ENCODE measurements around the gene FSTL1.

DNA sequence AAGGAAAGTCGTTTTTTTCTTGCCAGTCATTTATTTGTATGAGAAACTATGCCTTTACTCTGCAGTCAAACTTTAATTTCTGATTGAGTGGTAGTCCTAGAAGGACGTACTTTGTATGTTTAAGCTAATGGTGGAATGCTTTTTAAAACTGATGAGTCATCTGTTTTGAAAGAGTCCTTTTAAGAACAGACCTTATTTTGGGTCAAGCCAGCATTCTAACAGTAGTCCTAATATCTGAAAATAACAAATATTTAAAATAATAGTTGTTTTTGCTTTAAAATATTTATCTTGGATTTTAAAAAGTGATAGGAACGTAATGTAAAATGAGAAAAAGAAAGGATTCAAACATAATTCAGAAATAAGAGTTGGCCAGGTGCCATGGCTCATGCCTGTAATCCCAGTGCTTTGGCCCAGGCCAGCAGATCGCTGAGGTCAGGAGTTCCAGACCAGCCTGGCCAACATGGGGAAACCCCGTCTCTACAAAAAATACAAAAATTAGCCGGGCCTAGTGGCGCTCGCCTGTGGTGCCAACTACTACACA lies 100.3 kb downstream of the FSTL1 start:
- no peak for TF ChIP-seq SAP30 (IDR thresholded peaks at IDR 0.05; ENCODE audit: insufficient read depth, insufficient replicate concordance, low read length)
- no peak for TF ChIP-seq POLR2AphosphoS5 (IDR thresholded peaks at IDR 0.05; ENCODE audit: low read depth, low read length)
- TF ChIP-seq, protein P1, sequence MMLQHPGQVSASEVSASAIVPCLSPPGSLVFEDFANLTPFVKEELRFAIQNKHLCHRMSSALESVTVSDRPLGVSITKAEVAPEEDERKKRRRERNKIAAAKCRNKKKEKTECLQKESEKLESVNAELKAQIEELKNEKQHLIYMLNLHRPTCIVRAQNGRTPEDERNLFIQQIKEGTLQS (IDR thresholded peaks at IDR 0.05; ENCODE audit: insufficient read depth, low read depth, low read length) = no peak
- no peak for TF ChIP-seq POLR2A (IDR thresholded peaks at IDR 0.05; ENCODE audit: control extremely low read depth in 1 of 2, low read depth in 2 of 2, low read length in 2 of 2)
- TF ChIP-seq, protein P2, sequence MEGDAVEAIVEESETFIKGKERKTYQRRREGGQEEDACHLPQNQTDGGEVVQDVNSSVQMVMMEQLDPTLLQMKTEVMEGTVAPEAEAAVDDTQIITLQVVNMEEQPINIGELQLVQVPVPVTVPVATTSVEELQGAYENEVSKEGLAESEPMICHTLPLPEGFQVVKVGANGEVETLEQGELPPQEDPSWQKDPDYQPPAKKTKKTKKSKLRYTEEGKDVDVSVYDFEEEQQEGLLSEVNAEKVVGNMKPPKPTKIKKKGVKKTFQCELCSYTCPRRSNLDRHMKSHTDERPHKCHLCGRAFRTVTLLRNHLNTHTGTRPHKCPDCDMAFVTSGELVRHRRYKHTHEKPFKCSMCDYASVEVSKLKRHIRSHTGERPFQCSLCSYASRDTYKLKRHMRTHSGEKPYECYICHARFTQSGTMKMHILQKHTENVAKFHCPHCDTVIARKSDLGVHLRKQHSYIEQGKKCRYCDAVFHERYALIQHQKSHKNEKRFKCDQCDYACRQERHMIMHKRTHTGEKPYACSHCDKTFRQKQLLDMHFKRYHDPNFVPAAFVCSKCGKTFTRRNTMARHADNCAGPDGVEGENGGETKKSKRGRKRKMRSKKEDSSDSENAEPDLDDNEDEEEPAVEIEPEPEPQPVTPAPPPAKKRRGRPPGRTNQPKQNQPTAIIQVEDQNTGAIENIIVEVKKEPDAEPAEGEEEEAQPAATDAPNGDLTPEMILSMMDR (IDR thresholded peaks at IDR 0.05; ENCODE audit: control extremely low read depth in 1 of 3, insufficient read depth in 1 of 3, low read depth in 1 of 3, low read length in 3 of 3) = no peak
